K562 (cell line): ENCODE data around the gene CALHM3. TPM values are rescaled to one million over a fixed set of nuclear protein-coding genes. Genes with fewer than 3 reads are reported as not detected.

ENCODE experiments used
- CBX3 ChIP-seq, 2 experiments: IDR thresholded peaks; 1 replicate in 1 of 2; 2 replicates in 1 of 2; pipeline ENCODE4 v1.6.1; 2012; ENCODE audit warnings: inconsistent platforms in 2 of 2, low read length in 2 of 2, borderline replicate concordance in 1 of 2, control low read depth in 1 of 2
- E4F1 ChIP-seq: fragments of 250-450 bp; sonication (Bioruptor Pico); IDR thresholded peaks from 2 replicates; pipeline ENCODE4 v1.5.0; 2021; ENCODE audit warnings: mild to moderate bottlenecking, borderline replicate concordance
- GTF2F1 ChIP-seq: IDR thresholded peaks from 2 replicates; pipeline ENCODE4 v1.6.1; 2011; ENCODE audit warnings: low read depth, low read length, improper control_type of control experiment
- HDAC6 ChIP-seq: IDR thresholded peaks from 2 replicates; pipeline ENCODE4 v1.6.1; 2012; ENCODE audit warnings: low read depth, mild to moderate bottlenecking, control low read depth, inconsistent platforms, low read length, moderate library complexity
- HMBOX1 ChIP-seq: sonication (generic); IDR thresholded peaks from 2 replicates; pipeline ENCODE4 v1.6.1; 2016
- MLLT1 ChIP-seq, 2 experiments: fragments of 450-650 bp; IDR thresholded peaks; 2 replicates each; pipeline ENCODE4 v1.6.1; 2016
- RAD51 ChIP-seq: fragments of 450-650 bp; IDR thresholded peaks from 2 replicates; pipeline ENCODE4 v1.7.1; 2016; ENCODE audit warnings: low read depth, mild to moderate bottlenecking, borderline replicate concordance
- RHOXF2B ChIP-seq: fragments of 250-450 bp; sonication (Bioruptor Pico); conservative IDR thresholded peaks from 2 replicates; pipeline ENCODE4 v1.5.1; 2021
- SETDB1 ChIP-seq: IDR thresholded peaks from one replicate; pipeline ENCODE4 v1.6.1; 2012; ENCODE audit warnings: low read length, control low read depth, inconsistent platforms
- SMAD1 ChIP-seq: fragments of 150-350 bp; IDR thresholded peaks from 2 replicates; pipeline ENCODE4 v1.6.1; 2014; ENCODE audit warnings: low read length, low read depth; ENCODE audit not compliant: partially characterized antibody
- SMARCA4 ChIP-seq: fragments of 450-650 bp; IDR thresholded peaks from 2 replicates; pipeline ENCODE4 v1.6.1; 2016
- XRCC4 ChIP-seq: IDR thresholded peaks from one replicate; pipeline ENCODE4 v1.6.1; 2011; ENCODE audit not compliant: insufficient read depth, insufficient read length; ENCODE audit errors: extremely low read depth
- ZHX1 ChIP-seq: fragments of 150-350 bp; conservative IDR thresholded peaks from 2 replicates; pipeline ENCODE4 v1.6.1; 2014; ENCODE audit warnings: low read length
- ZNF445 ChIP-seq: fragments of 250-450 bp; sonication (Bioruptor Pico); IDR thresholded peaks from 2 replicates; pipeline ENCODE4 v1.4.0; 2020; ENCODE audit warnings: low read depth, mild to moderate bottlenecking, moderate library complexity
- ZNF778 ChIP-seq: fragments of 450-650 bp; formaldehyde crosslinking; IDR thresholded peaks from 2 replicates; pipeline ENCODE4 v1.4.0; 2020; ENCODE audit warnings: mild to moderate bottlenecking, moderate library complexity
- ZNF785 ChIP-seq: fragments of 250-450 bp; sonication (Bioruptor Pico); IDR thresholded peaks from 2 replicates; pipeline ENCODE4 v1.4.0; 2020; ENCODE audit warnings: mild to moderate bottlenecking
- polyA plus RNA-seq, 8 experiments: library from polyadenylated mRNA; depleted of rRNA in 4 of 8; stranded (reverse) in 5 of 8; unstranded in 3 of 8; fragments of >200 nt; fragmentation: Nextera tagmentation in 2 of 8; fragmentation: Illumina TruSeq in 1 of 8; extraction: Ambion mirVana in 2 of 8; extraction: Trizol in 1 of 8; gene quantifications; 2 replicates each; pipeline versions ENCODE4 v1.2.1 to v1.2.3, GENCODE V29; 2011 to 2014; ENCODE audit warnings: inconsistent platforms in 1 of 8, missing spikeins in 1 of 8
- total RNA-seq, 7 experiments: library from RNA; depleted of rRNA in 6 of 7; stranded (reverse); fragments of >200 nt in 6 of 7; fragmentation: Illumina TruSeq in 2 of 7; extraction: Trizol in 2 of 7; gene quantifications; 2 replicates each; pipeline versions ENCODE4 v1.2.1 to v1.2.3, GENCODE V29; 2011 to 2021; ENCODE audit warnings: low replicate concordance in 1 of 7
- TF ChIP-seq, protein P1 (sequence below): sonication (generic); formaldehyde crosslinking; IDR thresholded peaks from 2 replicates; pipeline ENCODE4 v1.5.0; 2020; ENCODE audit warnings: missing genetic modification reagents

CALHM3 gene
- total and polyA plus RNA-seq, 9 of the 15 experiments (the other 6 are each of a cell fraction or from before 2014, with no cell fraction given): not detected

DNA sequence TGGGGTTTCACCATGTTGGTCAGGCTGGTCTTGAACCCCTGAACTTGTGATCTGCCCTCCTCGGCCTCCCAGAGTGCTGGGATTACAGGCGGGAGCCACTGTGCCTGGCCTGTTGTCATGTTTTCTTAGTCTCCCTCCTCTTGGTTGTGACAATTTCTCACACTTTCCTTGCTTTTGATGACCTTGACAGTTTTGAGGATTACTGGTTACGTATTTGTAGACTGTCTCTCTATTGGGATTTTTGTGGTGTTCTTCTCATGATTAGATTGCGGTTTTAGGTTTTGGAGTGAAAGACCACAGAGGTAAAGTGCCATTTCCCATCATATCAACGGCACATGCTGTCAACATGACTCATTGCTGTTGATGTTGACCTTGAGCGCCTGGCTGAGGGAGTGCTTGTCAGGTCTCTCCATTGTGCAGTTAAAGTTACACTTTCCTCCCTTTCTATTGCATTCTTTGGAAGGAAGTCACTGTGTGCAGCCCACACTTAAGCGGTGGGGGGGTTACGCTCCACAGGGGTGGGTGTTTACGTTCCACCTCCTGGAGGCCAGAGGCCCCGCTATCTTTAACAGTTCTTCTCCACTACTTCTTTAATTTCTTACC, 25.2 kb upstream of the CALHM3 start (continued):
- TF ChIP-seq ZHX1 (no peak), RAD51 (no peak), E4F1 (CRISPR knock-in tag) (no peak), ZNF445 (CRISPR knock-in tag) (no peak), SMAD1 (no peak), HMBOX1 (peak; percentile 59), RHOXF2B (CRISPR knock-in tag) (no peak), ZNF785 (CRISPR knock-in tag) (no peak), MLLT1 (IDR thresholded peaks at IDR 0.05) (peak in 1 of 2 experiments; percentile 96; a peak in 2 of 4 replicates), XRCC4 (no peak), SMARCA4 (peak; percentile 83), ZNF778 (no peak), GTF2F1 (no peak), SETDB1 (no peak), HDAC6 (no peak), CBX3 (IDR thresholded peaks at IDR 0.05; ENCODE audit: borderline replicate concordance in 1 of 2, low read length in 2 of 2) (peak in 1 of 2 experiments; percentile 49; a peak in 1 of 3 replicates)
- TF ChIP-seq, protein P1, sequence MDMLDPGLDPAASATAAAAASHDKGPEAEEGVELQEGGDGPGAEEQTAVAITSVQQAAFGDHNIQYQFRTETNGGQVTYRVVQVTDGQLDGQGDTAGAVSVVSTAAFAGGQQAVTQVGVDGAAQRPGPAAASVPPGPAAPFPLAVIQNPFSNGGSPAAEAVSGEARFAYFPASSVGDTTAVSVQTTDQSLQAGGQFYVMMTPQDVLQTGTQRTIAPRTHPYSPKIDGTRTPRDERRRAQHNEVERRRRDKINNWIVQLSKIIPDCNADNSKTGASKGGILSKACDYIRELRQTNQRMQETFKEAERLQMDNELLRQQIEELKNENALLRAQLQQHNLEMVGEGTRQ: no peak
